Stimulated activated naive CD8-positive, alpha-beta T cell treated with anti-CD3 and anti-CD28 coated beads, Interleukin-15, amount 100 ng/mL, for 72 hours (primary cell): ENCODE results near the gene KRTAP10-4.
"Not testable (repeated sequence)": the region's sequence is repeated elsewhere in the genome, so short reads cannot be mapped to it uniquely, and the experiment has no call there.

ENCODE experiments used
- ATAC-seq: fragments of 150-1000 bp; cut with Tn5 transposase; 2 replicates; pipeline ENCODE4 v1.10.0; 2021; ENCODE audit warnings: mild to moderate bottlenecking, moderate library complexity
- DNase-seq, 2 donors: peaks; one replicate each; pipeline ENCODE4 v3.0.0; 2021 to 2022
- H3K27ac Mint-ChIP-seq, 2 donors: one replicate each; pipeline ENCODE4 v1.8.0; 2022; ENCODE audit warnings: mild to moderate bottlenecking in 2 of 2, mixed read lengths in 2 of 2, moderate library complexity in 2 of 2
- H3K27me3 Mint-ChIP-seq: one replicate; pipeline ENCODE4 v1.8.0; 2022; ENCODE audit warnings: mixed read lengths
- H3K4me1 Mint-ChIP-seq: one replicate; pipeline ENCODE4 v1.8.0; 2022; ENCODE audit warnings: mild to moderate bottlenecking, mixed read lengths
- H3K4me3 Mint-ChIP-seq, 2 donors: one replicate each; pipeline ENCODE4 v1.8.0; 2022; ENCODE audit warnings: mild to moderate bottlenecking in 2 of 2, mixed read lengths in 2 of 2, moderate library complexity in 1 of 2
- H3K9me3 Mint-ChIP-seq, 2 donors: one replicate each; pipeline ENCODE4 v1.8.0; 2022; ENCODE audit warnings: mixed read lengths in 2 of 2

KRTAP10-4 gene, protein sequence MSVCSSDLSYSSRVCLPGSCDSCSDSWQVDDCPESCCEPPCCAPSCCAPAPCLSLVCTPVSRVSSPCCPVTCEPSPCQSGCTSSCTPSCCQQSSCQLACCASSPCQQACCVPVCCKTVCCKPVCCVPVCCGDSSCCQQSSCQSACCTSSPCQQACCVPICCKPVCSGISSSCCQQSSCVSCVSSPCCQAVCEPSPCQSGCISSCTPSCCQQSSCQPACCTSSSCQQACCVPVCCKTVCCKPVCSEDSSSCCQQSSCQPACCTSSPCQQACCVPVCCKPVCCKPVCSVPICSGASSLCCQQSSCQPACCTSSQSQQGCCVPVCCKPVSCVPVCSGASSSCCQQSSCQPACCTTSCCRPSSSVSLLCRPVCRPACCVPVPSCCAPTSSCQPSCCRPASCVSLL

DNA sequence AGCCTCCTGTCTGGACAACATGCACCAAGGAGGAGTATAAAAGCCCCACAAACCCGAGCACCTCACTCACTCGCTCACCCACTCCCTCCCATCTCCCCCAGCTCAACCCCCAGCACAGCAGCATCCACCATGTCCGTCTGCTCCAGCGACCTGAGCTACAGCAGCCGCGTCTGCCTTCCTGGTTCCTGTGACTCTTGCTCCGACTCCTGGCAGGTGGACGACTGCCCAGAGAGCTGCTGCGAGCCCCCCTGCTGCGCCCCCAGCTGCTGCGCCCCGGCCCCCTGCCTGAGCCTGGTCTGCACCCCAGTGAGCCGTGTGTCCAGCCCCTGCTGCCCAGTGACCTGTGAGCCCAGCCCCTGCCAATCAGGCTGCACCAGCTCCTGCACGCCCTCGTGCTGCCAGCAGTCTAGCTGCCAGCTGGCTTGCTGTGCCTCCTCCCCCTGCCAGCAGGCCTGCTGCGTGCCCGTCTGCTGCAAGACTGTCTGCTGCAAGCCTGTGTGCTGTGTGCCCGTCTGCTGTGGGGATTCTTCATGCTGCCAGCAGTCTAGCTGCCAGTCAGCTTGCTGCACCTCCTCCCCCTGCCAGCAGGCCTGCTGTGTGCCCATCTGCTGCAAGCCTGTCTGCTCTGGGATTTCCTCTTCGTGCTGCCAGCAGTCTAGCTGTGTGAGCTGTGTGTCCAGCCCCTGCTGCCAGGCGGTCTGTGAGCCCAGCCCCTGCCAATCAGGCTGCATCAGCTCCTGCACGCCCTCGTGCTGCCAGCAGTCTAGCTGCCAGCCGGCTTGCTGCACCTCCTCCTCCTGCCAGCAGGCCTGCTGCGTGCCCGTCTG, at the start of gene KRTAP10-4:
KRTAP10-4 (plus strand) TSS at position 100 of the 827 bp plus-strand sequence; CDS start at position 130, 30 bp downstream.
- ATAC-seq, H3K4me3 Mint-ChIP-seq, DNase-seq: not testable (repeated sequence)
- peak within 1 kb of the TSS in 1 of 2 donors; percentile 64 for H3K27ac Mint-ChIP-seq
- H3K9me3 Mint-ChIP-seq = peaks cover 0 to 36% of the 10 kb centered on the region in 2 donors
- peaks cover 16% of the 10 kb centered on the region for H3K27me3 Mint-ChIP-seq
- H3K4me1 Mint-ChIP-seq = peaks cover 11% of the 10 kb centered on the region

DNA sequence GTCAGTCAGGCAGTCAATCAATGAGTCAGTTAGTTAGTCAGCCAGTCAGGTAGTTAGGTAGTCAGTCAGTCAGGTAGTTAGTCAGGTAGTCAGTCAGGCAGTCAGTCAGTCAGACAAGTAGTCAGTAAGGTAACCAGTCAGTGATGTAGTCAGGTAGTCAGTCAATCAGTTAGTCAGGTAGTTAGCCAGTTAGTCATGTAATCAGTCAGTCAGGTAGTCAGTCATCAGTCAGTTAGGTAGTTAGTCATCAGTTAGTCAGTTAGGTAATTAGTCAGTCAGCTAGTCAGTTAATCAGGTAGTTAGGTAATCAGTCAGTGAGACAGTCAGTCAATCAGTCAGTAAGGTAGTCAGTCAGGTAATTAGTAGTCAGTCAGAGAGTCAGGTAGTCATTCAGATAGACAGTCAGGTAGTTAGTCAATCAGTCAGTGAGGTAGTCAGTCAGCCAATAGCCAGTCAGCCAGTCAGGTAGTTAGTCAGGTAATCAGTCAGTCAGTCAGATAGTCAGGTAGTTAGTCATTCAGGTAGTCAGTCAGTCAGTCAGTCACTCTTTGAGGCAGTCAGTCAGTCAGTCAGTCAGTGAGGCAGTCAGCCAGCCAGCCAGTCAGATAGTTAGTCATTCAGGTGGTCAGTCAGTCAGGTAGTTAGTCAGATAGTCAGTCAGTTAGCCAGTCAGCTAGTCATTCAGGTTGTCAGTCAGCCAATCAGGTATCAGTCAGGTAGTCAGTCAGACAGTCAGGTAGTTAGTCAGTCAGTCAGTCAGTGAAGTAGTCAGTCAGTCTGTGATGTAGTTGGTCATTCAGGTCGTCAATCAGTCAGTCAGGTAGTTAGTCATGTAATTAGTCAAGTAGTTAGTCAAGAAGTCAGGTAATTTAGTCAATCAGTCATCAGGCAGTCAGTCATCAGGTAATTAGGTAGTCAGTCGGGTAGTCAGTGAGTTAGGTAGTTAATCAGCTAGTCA, 48.8 kb upstream of the KRTAP10-4 start:
- ATAC-seq (peak; percentile 22), DNase-seq (no peak)
- Mint-ChIP-seq H3K4me3 (no peak overlapping the region), H3K9me3 (no peaks in the 10 kb centered on the region), H3K4me1 (no peaks in the 10 kb centered on the region), H3K27ac (no peak overlapping the region), H3K27me3 (no peaks in the 10 kb centered on the region)

GRCh38 chr21:44525391-44526095, 48.0 kb upstream of the KRTAP10-4 start:
- ATAC-seq (no peak), DNase-seq (no peak)
- Mint-ChIP-seq H3K4me1 (no peaks in the 10 kb centered on the region), H3K9me3 (no peaks in the 10 kb centered on the region), H3K4me3 (no peak overlapping the region), H3K27ac (no peak overlapping the region), H3K27me3 (no peaks in the 10 kb centered on the region)

- no peak for DNase-seq
- Mint-ChIP-seq H3K27ac (no peak overlapping the region), H3K27me3 (no peaks in the 10 kb centered on the region), H3K4me3 (no peak overlapping the region), H3K4me1 (no peaks in the 10 kb centered on the region), H3K9me3 (no peaks in the 10 kb centered on the region)
- ATAC-seq = no peak
Measured at GRCh38 chr21:44526096-44526997, 47.2 kb upstream of the KRTAP10-4 start.

GRCh38 chr21:44527156-44527982, 46.2 kb upstream of the KRTAP10-4 start:
- DNase-seq (no peak), ATAC-seq (no peak)
- no peak overlapping the region for H3K27ac Mint-ChIP-seq
- H3K27me3 Mint-ChIP-seq = no peaks in the 10 kb centered on the region
- no peak overlapping the region for H3K4me3 Mint-ChIP-seq
- H3K9me3 Mint-ChIP-seq = no peaks in the 10 kb centered on the region
- H3K4me1 Mint-ChIP-seq = no peaks in the 10 kb centered on the region

DNA sequence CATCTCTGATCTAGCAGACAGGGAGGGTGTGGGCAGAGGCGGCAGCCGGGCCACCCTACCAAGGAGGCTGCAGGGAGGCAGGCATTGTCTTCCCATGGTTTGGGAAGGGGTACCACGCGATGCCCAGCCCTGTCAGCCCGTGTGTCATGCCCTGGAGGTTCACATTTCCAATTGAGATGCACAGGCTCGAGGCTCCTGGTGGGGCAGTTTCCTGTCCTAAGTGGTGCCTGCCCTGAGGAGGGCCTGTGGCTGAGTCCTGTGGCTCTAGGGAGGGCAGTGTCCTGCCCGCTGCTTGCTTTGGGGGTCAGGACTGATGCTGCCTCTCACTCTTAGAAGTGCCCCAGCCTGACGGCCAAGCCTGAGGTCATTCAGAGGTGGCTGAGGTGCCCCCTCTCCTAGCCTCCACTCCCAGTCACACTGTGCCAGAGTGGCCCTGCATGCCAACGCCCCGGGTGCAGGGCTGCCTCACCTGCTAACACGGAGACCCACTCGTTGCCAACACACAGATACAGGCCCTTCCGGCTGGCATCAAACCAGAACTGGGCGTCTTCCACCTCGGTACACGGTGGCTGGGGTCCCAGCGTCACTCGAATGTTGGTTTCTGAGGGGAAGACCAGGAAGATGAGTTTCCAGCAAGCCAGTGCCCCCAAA, 45.4 kb upstream of the KRTAP10-4 start:
- Mint-ChIP-seq H3K27ac (no peak overlapping the region), H3K27me3 (no peaks in the 10 kb centered on the region), H3K4me3 (no peak overlapping the region), H3K4me1 (no peaks in the 10 kb centered on the region), H3K9me3 (no peaks in the 10 kb centered on the region)
- no peak for ATAC-seq
- no peak for DNase-seq

DNA sequence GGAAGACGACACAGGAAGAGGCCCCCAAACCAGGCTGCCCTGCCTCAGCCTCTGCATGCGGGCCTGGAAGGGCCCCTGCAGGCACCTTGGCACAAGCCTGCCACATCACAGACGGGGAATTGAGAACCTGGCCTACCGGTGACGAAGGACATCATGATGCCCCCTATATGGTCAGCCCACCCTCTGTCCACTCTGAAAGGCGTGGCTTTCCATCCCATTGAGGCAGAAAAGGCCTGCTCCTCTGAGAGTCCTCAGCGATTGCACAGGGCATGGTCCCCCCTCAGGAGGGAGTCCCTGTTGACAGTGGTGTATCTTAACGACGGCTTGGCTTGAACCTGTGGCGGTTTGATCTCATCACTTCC, 44.9 kb upstream of the KRTAP10-4 start:
- peak overlapping the region in 1 of 2 donors; percentile 3 for H3K27ac Mint-ChIP-seq
- no peaks in the 10 kb centered on the region for H3K9me3 Mint-ChIP-seq
- no peaks in the 10 kb centered on the region for H3K4me1 Mint-ChIP-seq
- no peak overlapping the region for H3K4me3 Mint-ChIP-seq
- no peaks in the 10 kb centered on the region for H3K27me3 Mint-ChIP-seq
- DNase-seq (no peak), ATAC-seq (no peak)

DNA sequence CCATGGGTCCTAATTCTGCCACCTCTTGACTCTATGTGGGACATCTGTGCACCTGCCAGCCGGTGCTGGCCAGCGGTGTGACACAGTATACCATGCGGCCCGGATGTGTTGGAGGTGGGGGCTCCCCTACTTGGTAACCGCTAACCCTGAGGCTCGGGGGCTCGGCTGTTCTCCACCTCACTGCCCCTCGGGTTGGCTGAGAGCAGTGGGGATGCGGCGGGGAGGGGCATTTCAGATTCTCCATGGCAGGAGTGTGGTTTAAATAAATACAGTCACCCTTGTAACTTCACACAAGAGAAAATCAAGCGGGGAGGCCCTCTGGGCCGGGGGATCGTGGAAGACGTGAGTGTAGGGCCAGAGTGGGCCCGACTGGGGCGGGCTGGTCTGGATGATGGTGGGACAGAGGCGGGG, 44.5 kb upstream of the KRTAP10-4 start:
- no peak for DNase-seq
- no peak for ATAC-seq
- Mint-ChIP-seq H3K27me3 (no peaks in the 10 kb centered on the region), H3K9me3 (no peaks in the 10 kb centered on the region), H3K4me3 (no peak overlapping the region), H3K4me1 (no peaks in the 10 kb centered on the region), H3K27ac (peak overlapping the region in 1 of 2 donors; percentile 3)

- H3K27ac Mint-ChIP-seq = peak overlapping the region in 1 of 2 donors; percentile 30
- H3K9me3 Mint-ChIP-seq = no peaks in the 10 kb centered on the region
- DNase-seq = no peak
- H3K27me3 Mint-ChIP-seq = no peaks in the 10 kb centered on the region
- ATAC-seq = no peak
- H3K4me3 Mint-ChIP-seq = no peak overlapping the region
- no peaks in the 10 kb centered on the region for H3K4me1 Mint-ChIP-seq
Measured at GRCh38 chr21:44529503-44530125, 43.9 kb upstream of the KRTAP10-4 start.

DNA sequence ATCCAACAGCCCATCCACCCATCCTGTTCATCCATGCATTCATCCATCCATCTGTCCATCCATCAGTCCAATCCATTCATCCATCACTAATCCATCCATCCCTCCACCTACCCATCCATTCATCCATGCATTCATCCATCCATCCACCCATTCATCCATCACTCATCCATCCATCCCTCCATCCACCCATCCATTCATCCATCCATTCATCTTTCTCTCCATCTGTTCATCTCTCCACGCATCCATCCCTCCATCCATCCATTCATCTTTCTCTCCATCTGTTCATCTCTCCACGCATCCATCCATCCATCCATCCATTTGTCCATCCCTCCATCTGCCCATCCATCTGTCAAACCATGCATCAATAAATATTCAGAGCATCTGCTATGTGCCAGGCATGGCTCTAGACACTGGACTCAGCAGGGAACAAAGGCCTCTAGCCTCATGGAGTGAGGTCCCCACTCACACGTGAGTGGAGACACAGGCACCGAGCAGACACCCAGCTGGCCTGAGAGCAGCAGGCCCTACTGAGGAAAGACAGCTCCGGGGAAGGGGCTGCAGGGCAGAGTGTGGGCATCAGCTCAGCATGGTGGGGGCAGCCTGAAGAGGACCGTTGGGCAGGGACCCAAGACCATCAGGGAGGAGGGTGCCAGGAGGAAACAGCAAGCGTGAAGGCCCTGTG, 43.2 kb upstream of the KRTAP10-4 start:
- peak overlapping the region in 1 of 2 donors; percentile 0 for H3K27ac Mint-ChIP-seq
- no peaks in the 10 kb centered on the region for H3K9me3 Mint-ChIP-seq
- no peaks in the 10 kb centered on the region for H3K27me3 Mint-ChIP-seq
- H3K4me3 Mint-ChIP-seq = no peak overlapping the region
- no peaks in the 10 kb centered on the region for H3K4me1 Mint-ChIP-seq
- no peak for DNase-seq
- ATAC-seq = no peak

GRCh38 chr21:44530903-44531605, 42.5 kb upstream of the KRTAP10-4 start:
- ATAC-seq = no peak
- Mint-ChIP-seq H3K4me3 (no peak overlapping the region), H3K4me1 (no peaks in the 10 kb centered on the region), H3K27ac (peak overlapping the region in 1 of 2 donors; percentile 15), H3K9me3 (no peaks in the 10 kb centered on the region), H3K27me3 (no peaks in the 10 kb centered on the region)
- no peak for DNase-seq
